KMS-11 (cell line): Measurements from ENCODE around the gene HINT1.
A peak's percentile ranks its signal among the peaks of the same experiment; 100 is the strongest.

Source experiments
- H2AFZ ChIP-seq: fragments of 200-600 bp; sonication (generic); 2 replicates; pipeline ENCODE4 v1.6.1; 2016; ENCODE audit warnings: antibody characterized with exemption, mixed run types, low read depth
- H3K27ac ChIP-seq: fragments of 200-600 bp; sonication (generic); 2 replicates; pipeline ENCODE4 v1.6.1; 2016; ENCODE audit warnings: mild to moderate bottlenecking, mixed run types
- H3K27me3 ChIP-seq: fragments of 200-600 bp; sonication (generic); 2 replicates; pipeline ENCODE4 v1.6.1; 2017; ENCODE audit warnings: mild to moderate bottlenecking, low read depth, mixed run types, moderate library complexity; ENCODE audit not compliant: insufficient read depth
- H3K36me3 ChIP-seq: fragments of 200-600 bp; sonication (generic); 2 replicates; pipeline ENCODE4 v1.6.1; 2017; ENCODE audit warnings: mild to moderate bottlenecking, mixed run types; ENCODE audit not compliant: insufficient read depth
- H3K4me1 ChIP-seq: fragments of 200-600 bp; sonication (generic); 2 replicates; pipeline ENCODE4 v1.6.1; 2016; ENCODE audit warnings: mild to moderate bottlenecking, low read depth, mixed run types; ENCODE audit not compliant: poor library complexity, severe bottlenecking
- H3K4me2 ChIP-seq: fragments of 200-600 bp; sonication (generic); 2 replicates; pipeline ENCODE4 v1.7.0; 2016; ENCODE audit warnings: mild to moderate bottlenecking, mixed run types
- H3K4me3 ChIP-seq: fragments of 200-600 bp; sonication (generic); IDR thresholded peaks from 2 replicates; pipeline ENCODE4 v1.6.1; 2017; ENCODE audit warnings: low read depth, low read length, mixed read lengths; ENCODE audit not compliant: insufficient read depth
- H3K79me2 ChIP-seq: fragments of 200-600 bp; sonication (generic); 2 replicates; pipeline ENCODE4 v1.6.1; 2016; ENCODE audit warnings: low read depth, mixed run types; ENCODE audit not compliant: insufficient read depth
- H3K9ac ChIP-seq: fragments of 200-600 bp; sonication (generic); 2 replicates; pipeline ENCODE4 v1.6.1; 2016; ENCODE audit warnings: mild to moderate bottlenecking, mixed run types
- H4K20me1 ChIP-seq: fragments of 200-600 bp; sonication (generic); 2 replicates; pipeline ENCODE4 v1.6.1; 2016; ENCODE audit warnings: mild to moderate bottlenecking, mixed run types; ENCODE audit not compliant: insufficient read depth
- TF ChIP-seq, protein P1 (sequence below): fragments of 200-600 bp; sonication (generic); conservative IDR thresholded peaks from 2 replicates; pipeline ENCODE4 v1.6.1; 2017; ENCODE audit warnings: low read depth, mild to moderate bottlenecking, antibody characterized with exemption, low read length, moderate library complexity, mixed read lengths

HINT1 gene

DNA sequence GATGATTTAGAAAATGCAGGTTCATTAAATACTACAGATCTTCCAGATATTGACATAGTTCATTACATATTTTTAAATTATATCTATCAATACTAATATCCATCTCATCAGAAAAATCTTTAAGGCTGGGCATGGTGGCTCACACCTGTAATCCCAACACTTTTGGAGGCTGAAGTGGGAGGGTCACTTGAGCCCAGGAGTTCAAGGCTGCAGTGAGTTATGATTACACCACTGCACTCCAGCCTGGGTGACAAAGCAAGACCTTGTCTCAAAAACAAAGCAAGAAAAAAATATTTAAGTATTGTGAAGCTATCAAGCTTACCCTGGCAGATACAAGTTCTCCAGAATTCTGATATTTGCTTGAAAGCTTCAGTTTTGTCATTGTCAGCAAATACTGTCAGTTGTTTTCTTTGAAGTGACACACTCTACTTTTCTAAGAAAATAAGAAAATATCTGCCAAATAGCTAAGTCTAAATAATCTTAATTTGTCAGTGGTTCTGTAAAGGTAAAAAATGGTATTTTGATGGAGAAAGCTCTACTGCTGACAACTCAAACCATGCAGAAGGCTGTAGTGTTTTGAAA lies 20.6 kb upstream of the HINT1 start:
- peaks cover 23% of the 10 kb centered on the region for H3K4me1 ChIP-seq
- H3K36me3 ChIP-seq = no peaks in the 10 kb centered on the region
- H3K79me2 ChIP-seq = no peaks in the 10 kb centered on the region
- H3K4me3 ChIP-seq = no peak overlapping the region
- H3K4me2 ChIP-seq = peak overlapping the region; percentile 50; the same call in 1 of the 2 replicates
- H4K20me1 ChIP-seq = no peaks in the 10 kb centered on the region
- TF ChIP-seq, protein P1, sequence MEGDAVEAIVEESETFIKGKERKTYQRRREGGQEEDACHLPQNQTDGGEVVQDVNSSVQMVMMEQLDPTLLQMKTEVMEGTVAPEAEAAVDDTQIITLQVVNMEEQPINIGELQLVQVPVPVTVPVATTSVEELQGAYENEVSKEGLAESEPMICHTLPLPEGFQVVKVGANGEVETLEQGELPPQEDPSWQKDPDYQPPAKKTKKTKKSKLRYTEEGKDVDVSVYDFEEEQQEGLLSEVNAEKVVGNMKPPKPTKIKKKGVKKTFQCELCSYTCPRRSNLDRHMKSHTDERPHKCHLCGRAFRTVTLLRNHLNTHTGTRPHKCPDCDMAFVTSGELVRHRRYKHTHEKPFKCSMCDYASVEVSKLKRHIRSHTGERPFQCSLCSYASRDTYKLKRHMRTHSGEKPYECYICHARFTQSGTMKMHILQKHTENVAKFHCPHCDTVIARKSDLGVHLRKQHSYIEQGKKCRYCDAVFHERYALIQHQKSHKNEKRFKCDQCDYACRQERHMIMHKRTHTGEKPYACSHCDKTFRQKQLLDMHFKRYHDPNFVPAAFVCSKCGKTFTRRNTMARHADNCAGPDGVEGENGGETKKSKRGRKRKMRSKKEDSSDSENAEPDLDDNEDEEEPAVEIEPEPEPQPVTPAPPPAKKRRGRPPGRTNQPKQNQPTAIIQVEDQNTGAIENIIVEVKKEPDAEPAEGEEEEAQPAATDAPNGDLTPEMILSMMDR = no peak
- H3K27me3 ChIP-seq = no peaks in the 10 kb centered on the region
- H3K9ac ChIP-seq = no peak overlapping the region
- H2AFZ ChIP-seq = no peak overlapping the region
- H3K27ac ChIP-seq = no peak overlapping the region

DNA sequence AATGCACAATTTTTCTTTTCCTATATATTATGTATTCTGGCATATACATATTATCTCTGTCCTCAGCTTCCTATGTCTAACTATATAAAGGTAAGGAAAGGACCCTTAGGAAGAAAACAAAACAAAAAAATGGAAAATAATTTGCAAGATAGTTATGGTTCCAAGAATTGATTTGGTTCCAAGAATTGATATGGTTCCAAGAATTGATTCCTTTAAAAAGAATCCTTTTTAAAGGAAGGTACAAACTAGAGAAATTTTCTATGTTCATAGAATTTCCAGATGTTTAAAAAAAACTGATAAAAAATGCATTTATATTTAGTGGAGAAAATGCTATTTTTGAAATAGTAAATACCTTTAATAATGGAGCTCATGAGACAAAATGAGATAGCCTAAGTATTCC lies 17.8 kb upstream of the HINT1 start:
- Histone ChIP-seq H3K79me2 (no peaks in the 10 kb centered on the region), H2AFZ (no peak overlapping the region), H3K4me3 (no peak overlapping the region), H3K4me2 (no peak overlapping the region), H3K9ac (no peak overlapping the region), H3K27ac (no peak overlapping the region), H3K36me3 (no peaks in the 10 kb centered on the region), H3K4me1 (peaks cover 23% of the 10 kb centered on the region), H3K27me3 (no peaks in the 10 kb centered on the region), H4K20me1 (no peaks in the 10 kb centered on the region)
- TF ChIP-seq, protein P1 = no peak

DNA sequence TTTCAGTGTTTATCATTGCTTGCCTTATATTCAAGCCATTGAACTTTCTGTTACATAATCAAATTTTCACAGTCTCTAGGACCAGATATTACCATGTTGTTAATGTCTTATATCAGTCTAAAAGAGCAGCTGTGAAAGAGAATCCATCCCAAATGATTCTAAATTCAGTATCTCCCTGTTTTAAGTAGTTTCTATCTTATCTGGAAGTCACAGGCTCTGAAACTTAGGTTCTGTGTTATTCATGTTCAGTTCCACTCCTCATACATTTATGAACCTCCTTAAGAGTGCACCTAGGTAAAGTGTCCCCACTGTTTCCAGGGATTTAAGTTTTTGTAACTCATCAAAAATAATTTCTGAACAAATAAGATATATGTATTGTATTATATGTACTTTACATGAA lies 15.4 kb upstream of the HINT1 start:
- Histone ChIP-seq H3K4me1 (no peaks in the 10 kb centered on the region), H3K27me3 (no peaks in the 10 kb centered on the region), H3K4me2 (no peak overlapping the region), H3K9ac (no peak overlapping the region), H3K36me3 (no peaks in the 10 kb centered on the region), H3K27ac (no peak overlapping the region), H2AFZ (no peak overlapping the region), H4K20me1 (no peaks in the 10 kb centered on the region), H3K4me3 (no peak overlapping the region), H3K79me2 (no peaks in the 10 kb centered on the region)
- TF ChIP-seq, protein P1 = no peak

DNA sequence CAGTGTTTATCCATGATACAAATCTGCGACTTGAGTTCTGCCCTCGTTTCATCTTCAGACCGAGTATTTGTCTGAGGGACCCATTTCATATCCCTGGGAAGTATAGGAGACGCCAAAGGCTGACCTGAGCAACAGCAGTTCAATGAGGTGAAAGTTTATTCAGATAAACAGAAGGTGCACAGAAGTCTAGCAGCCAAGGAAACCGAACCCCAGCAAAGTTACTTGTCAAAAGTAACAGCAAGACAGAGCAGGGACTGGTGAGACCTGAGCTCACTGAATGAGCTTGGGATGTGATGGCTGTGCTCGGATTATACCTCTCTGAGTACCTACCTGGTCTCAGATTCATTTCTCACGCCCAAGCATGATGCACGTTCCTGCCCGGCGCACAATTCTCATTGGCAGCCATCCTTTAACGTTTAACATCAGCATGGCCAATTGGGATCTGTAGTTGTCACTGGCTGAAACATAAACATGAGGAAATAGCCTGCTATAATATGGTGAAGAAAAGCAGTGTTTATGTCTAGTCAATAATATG lies 6.3 kb upstream of the HINT1 start:
- Histone ChIP-seq H3K36me3 (no peaks in the 10 kb centered on the region), H3K4me3 (no peak overlapping the region), H3K4me1 (peaks cover 21% of the 10 kb centered on the region), H4K20me1 (no peaks in the 10 kb centered on the region), H3K79me2 (peaks cover 9% of the 10 kb centered on the region; the same call in 1 of the 2 replicates), H2AFZ (peak overlapping the region; percentile 68), H3K9ac (peak overlapping the region; percentile 55; the same call in 1 of the 2 replicates), H3K27ac (peak overlapping the region; percentile 38; the same call in 1 of the 2 replicates), H3K27me3 (no peaks in the 10 kb centered on the region), H3K4me2 (peak overlapping the region; percentile 85)
- TF ChIP-seq, protein P1 = no peak
